ENCODE measurements around the gene RBBP6.

DNA sequence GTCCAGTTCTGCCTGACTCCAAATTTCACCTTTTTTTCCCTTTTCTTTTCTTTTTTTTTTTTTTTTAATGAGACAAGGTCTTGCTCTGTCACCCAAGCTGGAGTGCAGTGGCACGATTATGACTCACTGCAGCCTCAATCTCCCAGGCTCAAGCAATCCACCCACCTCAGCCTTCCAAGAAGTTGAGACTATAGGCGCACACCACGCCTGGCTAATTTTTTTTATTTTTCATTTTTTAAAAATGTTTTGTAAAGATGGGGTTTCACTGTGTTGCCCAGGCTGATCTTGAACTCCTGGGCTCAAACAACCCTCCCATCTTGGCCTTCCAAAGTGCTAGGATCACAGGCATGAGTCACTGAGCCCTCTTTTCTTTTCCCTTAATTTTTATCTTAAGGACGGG, 33.4 kb upstream of the RBBP6 start:
- no peak for TF ChIP-seq POLR2A (IDR thresholded peaks at IDR 0.05)
- TF ChIP-seq, protein P1, sequence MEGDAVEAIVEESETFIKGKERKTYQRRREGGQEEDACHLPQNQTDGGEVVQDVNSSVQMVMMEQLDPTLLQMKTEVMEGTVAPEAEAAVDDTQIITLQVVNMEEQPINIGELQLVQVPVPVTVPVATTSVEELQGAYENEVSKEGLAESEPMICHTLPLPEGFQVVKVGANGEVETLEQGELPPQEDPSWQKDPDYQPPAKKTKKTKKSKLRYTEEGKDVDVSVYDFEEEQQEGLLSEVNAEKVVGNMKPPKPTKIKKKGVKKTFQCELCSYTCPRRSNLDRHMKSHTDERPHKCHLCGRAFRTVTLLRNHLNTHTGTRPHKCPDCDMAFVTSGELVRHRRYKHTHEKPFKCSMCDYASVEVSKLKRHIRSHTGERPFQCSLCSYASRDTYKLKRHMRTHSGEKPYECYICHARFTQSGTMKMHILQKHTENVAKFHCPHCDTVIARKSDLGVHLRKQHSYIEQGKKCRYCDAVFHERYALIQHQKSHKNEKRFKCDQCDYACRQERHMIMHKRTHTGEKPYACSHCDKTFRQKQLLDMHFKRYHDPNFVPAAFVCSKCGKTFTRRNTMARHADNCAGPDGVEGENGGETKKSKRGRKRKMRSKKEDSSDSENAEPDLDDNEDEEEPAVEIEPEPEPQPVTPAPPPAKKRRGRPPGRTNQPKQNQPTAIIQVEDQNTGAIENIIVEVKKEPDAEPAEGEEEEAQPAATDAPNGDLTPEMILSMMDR (IDR thresholded peaks at IDR 0.05), result no peak

All from esophagus squamous epithelium (tissue), 4 donors.